BE2C (cell line): ENCODE results near the gene RNF150.

Experiments
- DNase-seq: peaks from one replicate; pipeline ENCODE4 v3.0.0-alpha.2; 2020
- H3K27me3 ChIP-seq: fragments of 250-450 bp; sonication (Bioruptor Pico); 2 replicates; pipeline ENCODE4 v1.5.1; 2020; ENCODE audit warnings: mild to moderate bottlenecking
- H3K36me3 ChIP-seq: fragments of 250-450 bp; sonication (Bioruptor Pico); 2 replicates; pipeline ENCODE4 v1.5.1; 2020; ENCODE audit warnings: mild to moderate bottlenecking
- H3K4me1 ChIP-seq: fragments of 250-450 bp; sonication (Bioruptor Pico); 2 replicates; pipeline ENCODE4 v1.5.1; 2020
- H3K4me3 ChIP-seq: 2 replicates; pipeline ENCODE4 v1.5.1; 2011; ENCODE audit warnings: low read depth, low read length
- H3K9me3 ChIP-seq: fragments of 250-450 bp; sonication (Bioruptor Pico); 2 replicates; pipeline ENCODE4 v1.5.1; 2020
- TF ChIP-seq, protein P1 (sequence below): IDR thresholded peaks from 2 replicates; pipeline ENCODE4 v1.5.1; 2012; ENCODE audit warnings: mild to moderate bottlenecking, low read depth, low read length

The RNF150 gene

DNA sequence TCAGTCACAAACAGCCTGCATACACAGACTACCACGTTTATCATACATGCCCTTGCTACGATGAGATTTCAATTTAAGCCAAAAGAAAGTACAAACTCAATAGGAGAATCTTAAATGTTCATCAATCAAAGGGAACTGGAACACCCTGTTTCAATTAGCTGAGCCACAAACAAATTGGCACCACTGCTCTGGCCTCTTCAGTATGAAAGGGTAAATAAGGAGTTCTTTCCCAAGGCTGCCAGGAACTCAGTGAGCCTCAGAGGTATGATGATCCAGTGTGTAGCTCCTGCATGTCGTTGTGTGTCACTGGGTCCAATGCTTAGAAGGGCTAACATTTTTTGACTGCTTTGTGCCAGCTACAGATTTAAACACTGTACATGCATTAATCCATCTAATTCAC lies 5.4 kb downstream of the RNF150 start:
- TF ChIP-seq, protein P1, sequence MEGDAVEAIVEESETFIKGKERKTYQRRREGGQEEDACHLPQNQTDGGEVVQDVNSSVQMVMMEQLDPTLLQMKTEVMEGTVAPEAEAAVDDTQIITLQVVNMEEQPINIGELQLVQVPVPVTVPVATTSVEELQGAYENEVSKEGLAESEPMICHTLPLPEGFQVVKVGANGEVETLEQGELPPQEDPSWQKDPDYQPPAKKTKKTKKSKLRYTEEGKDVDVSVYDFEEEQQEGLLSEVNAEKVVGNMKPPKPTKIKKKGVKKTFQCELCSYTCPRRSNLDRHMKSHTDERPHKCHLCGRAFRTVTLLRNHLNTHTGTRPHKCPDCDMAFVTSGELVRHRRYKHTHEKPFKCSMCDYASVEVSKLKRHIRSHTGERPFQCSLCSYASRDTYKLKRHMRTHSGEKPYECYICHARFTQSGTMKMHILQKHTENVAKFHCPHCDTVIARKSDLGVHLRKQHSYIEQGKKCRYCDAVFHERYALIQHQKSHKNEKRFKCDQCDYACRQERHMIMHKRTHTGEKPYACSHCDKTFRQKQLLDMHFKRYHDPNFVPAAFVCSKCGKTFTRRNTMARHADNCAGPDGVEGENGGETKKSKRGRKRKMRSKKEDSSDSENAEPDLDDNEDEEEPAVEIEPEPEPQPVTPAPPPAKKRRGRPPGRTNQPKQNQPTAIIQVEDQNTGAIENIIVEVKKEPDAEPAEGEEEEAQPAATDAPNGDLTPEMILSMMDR = no peak
- Histone ChIP-seq H3K4me1 (peaks cover 9% of the 10 kb centered on the region), H3K36me3 (peaks cover 11% of the 10 kb centered on the region), H3K4me3 (no peak overlapping the region), H3K27me3 (no peaks in the 10 kb centered on the region), H3K9me3 (no peaks in the 10 kb centered on the region; the same call in 1 of the 2 replicates)
- DNase-seq = no peak

DNA sequence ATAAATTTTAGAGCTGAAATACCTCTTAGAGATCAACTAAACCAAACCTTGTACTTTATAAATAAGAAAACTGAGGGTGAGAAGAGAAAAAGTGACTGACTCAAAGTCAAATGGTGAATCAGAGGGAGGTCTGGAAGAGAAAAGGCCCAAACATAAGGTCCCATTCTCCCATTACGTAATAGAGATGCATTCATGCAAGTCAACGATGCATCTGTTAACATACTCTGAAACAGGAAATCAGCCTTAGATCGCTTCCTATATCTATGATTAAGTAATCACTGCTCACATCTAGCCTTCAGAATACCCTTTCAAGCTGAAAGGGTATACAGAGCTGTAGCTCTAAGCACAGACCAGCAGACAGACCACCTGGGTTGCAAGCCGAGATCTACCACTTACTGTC lies 6.5 kb downstream of the RNF150 start:
- Histone ChIP-seq H3K9me3 (no peaks in the 10 kb centered on the region; the same call in 1 of the 2 replicates), H3K36me3 (peaks cover 11% of the 10 kb centered on the region), H3K4me1 (peaks cover 9% of the 10 kb centered on the region), H3K27me3 (no peaks in the 10 kb centered on the region), H3K4me3 (no peak overlapping the region)
- TF ChIP-seq, protein P1 = no peak
- no peak for DNase-seq

DNA sequence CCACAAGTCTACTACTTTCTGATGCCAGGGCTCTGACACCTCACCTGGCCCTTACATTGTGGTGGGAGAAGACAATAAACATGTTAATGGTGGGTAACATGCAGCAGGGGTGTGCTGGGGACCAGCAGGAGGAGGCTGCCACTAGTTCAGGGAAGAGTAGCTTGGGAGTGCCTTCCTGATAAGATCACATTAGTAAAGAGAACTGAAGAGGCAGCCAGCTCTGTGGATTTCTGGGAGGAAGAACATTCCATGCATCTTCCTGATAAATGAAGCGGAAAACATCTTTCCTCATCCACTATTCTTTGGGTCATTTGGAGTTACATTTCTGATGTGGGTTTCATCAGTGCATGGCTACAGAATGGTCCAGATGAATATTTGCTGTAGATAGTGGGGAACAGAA lies 9.0 kb downstream of the RNF150 start:
- TF ChIP-seq, protein P1 = no peak
- DNase-seq = peak; percentile 17
- Histone ChIP-seq H3K27me3 (no peaks in the 10 kb centered on the region), H3K4me1 (peaks cover 25% of the 10 kb centered on the region), H3K9me3 (no peaks in the 10 kb centered on the region; the same call in 1 of the 2 replicates), H3K36me3 (peaks cover 11% of the 10 kb centered on the region), H3K4me3 (no peak overlapping the region)

DNA sequence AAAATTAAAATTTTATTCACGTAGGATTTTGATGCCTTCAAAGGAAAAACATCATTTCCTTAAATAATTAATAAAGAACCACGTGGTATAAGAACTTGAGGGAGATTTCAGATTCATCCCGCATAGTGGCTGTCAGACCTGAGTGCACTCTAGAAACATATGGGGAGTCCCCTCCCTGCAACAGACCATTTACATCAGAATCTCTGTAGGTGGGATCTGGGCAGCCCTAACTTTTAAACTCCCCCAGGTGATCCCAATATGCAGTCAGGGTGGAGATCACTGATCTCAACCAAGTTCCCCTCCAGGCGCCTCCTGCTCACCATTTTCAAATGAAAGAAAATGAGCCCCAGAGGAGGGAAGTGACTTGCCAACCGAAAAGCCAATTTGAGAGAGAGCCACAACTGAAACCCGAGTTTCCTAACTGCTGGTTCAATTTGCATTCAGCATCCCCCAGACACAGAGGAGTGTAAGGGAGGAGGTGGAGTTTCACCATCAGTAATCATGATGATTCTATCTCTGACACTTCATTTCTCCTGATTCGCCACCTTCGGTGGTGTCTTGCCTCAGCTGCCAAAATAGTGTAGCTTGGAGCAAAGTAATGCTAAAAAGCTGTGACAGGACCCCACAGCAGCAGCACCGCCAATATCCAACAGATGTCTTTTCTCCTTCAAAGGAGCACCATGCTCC lies 11.4 kb downstream of the RNF150 start:
- no peak for DNase-seq
- no peaks in the 10 kb centered on the region; the same call in 1 of the 2 replicates for H3K9me3 ChIP-seq
- peaks cover 10% of the 10 kb centered on the region for H3K36me3 ChIP-seq
- H3K4me3 ChIP-seq = no peak overlapping the region
- TF ChIP-seq, protein P1 = no peak
- no peaks in the 10 kb centered on the region for H3K27me3 ChIP-seq
- peaks cover 22% of the 10 kb centered on the region for H3K4me1 ChIP-seq

DNA sequence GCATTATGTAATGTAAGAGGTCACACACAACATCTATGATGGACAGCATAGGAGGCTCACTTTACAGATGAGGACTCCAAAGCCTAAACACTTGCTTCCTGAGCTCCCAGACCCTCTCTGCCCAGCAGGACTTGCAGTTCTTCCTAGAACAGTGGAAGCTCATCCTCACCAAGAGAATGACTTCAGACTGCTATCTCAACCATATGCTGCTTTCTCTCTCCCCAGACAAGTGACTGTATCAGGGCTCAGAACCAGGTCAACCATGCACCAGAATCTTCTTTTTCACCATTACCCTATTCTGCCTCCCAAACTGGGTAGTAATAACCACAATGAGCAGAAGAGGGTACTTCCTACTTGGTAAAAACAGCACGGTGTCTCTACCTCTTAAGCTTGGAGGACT lies 12.2 kb downstream of the RNF150 start:
- TF ChIP-seq, protein P1 = no peak
- no peak for DNase-seq

DNA sequence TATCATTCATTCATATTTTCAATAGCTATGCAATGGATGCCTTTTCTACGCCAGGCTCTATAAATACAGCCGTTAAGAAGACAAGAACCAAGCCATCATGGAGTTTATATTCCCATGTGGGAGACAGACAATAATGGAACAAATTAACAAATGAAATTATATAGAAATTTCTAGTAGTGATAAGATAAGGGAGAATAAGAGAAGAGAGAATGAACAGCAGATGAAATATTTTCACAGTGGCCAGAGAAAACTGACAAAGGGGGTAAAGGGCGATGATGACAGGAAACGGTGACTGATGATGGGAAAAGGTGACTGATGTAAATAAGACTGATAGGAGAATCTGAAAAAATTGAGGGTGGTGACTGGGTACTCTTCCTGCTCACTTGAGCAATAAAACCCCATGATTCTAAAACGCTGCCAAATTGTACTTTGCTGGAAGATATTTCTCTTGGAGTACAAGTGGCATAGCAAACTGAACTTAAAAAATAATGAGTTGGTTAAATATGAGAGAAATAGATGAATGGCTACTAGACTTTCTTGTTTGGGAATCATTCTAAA lies 13.2 kb downstream of the RNF150 start:
- H3K27me3 ChIP-seq = no peaks in the 10 kb centered on the region
- DNase-seq = no peak
- TF ChIP-seq, protein P1 = no peak
- H3K4me1 ChIP-seq = peaks cover 20% of the 10 kb centered on the region
- H3K4me3 ChIP-seq = no peak overlapping the region
- H3K9me3 ChIP-seq = no peaks in the 10 kb centered on the region; the same call in 1 of the 2 replicates
- peaks cover 10% of the 10 kb centered on the region for H3K36me3 ChIP-seq

More for the DNA sequence above, 12.2 kb downstream of the RNF150 start:
- no peak overlapping the region for H3K4me3 ChIP-seq
- H3K9me3 ChIP-seq = no peaks in the 10 kb centered on the region; the same call in 1 of the 2 replicates
- peaks cover 20% of the 10 kb centered on the region for H3K4me1 ChIP-seq
- no peaks in the 10 kb centered on the region for H3K27me3 ChIP-seq
- H3K36me3 ChIP-seq = peaks cover 10% of the 10 kb centered on the region
